ENCODE measurements around the gene PINK1.
"Not testable (repeated sequence)": the region's sequence is repeated elsewhere in the genome, so short reads cannot be mapped to it uniquely, and the experiment has no call there.

Gene PINK1

DNA sequence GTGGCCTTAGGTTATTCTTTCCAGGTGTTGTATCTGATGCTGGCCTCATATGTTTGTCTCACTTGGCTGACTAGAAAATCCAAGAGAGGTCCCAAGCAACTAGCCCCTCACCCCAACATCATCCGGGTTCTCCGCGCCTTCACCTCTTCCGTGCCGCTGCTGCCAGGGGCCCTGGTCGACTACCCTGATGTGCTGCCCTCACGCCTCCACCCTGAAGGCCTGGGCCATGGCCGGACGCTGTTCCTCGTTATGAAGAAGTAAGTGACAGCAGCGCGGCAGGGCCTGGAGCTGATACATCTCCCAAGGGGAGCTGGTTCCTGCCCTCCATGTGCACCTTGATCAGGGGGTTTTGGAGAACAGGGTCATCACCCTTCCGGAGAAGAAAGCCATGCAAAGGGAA lies 11.2 kb downstream of the PINK1 start:
- no peak for DNase-seq (ENCODE audit: low read depth, low spot score)

DNA sequence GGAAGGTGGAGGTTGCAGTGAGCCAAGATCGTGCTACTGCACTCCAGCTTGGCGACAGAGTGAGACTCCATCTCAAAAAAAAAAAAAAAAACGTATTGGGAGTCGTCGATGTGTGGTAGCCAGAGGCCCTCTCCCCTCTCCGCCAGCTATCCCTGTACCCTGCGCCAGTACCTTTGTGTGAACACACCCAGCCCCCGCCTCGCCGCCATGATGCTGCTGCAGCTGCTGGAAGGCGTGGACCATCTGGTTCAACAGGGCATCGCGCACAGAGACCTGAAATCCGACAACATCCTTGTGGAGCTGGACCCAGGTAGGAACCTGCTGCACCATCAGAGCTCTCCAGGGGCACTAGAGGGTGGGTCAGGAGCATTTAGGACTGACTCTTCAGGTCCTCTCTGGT lies 12.2 kb downstream of the PINK1 start:
- DNase-seq (ENCODE audit: low read depth, low spot score) = no peak

DNA sequence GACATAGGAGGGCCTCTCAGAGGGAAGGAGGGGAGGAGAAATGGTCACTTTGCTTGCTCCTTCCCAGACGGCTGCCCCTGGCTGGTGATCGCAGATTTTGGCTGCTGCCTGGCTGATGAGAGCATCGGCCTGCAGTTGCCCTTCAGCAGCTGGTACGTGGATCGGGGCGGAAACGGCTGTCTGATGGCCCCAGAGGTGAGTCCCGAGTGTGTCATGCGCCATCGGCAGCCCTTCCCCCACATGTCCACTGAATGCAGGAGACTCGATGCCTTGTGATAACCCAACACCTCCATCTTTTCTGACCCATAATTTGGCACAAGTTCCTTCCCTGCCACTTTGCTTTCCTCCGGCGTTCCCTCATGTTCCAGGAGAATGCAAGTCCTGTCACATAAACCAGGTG lies 15.2 kb downstream of the PINK1 start:
- no peak for DNase-seq (ENCODE audit: low read depth, low spot score)

DNA sequence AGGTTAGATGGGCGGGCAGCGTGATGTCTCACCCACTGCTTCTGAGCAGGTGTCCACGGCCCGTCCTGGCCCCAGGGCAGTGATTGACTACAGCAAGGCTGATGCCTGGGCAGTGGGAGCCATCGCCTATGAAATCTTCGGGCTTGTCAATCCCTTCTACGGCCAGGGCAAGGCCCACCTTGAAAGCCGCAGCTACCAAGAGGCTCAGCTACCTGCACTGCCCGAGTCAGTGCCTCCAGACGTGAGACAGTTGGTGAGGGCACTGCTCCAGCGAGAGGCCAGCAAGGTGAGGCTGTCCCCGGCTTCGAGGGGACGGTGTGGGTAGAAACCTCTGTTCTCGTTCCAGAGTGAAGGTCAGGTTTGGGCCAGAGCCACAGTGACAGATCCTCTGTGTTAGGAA lies 15.7 kb downstream of the PINK1 start:
- no peak for DNase-seq (ENCODE audit: low read depth, low spot score)

DNA sequence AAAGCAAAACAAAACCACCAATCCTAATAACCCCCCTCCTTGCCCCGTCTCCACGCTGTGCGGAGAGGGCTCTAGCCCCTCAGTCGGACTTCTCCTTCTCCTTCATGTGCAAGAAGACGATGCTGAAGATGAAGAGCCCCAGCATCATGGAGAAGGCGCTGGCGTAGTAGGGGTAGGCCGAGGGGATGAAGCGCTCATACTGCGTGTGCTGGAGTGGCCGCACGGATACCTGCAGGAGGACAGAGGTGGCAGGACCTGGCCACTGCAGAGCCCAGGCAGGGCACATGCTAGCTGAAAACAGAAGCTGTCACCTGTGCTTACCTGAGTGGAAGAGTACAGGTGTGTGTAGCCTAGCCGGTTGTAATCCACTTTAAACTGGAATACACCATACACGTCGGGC lies 19.0 kb downstream of the PINK1 start:
- no peak for DNase-seq (ENCODE audit: low read depth, low spot score)

DNA sequence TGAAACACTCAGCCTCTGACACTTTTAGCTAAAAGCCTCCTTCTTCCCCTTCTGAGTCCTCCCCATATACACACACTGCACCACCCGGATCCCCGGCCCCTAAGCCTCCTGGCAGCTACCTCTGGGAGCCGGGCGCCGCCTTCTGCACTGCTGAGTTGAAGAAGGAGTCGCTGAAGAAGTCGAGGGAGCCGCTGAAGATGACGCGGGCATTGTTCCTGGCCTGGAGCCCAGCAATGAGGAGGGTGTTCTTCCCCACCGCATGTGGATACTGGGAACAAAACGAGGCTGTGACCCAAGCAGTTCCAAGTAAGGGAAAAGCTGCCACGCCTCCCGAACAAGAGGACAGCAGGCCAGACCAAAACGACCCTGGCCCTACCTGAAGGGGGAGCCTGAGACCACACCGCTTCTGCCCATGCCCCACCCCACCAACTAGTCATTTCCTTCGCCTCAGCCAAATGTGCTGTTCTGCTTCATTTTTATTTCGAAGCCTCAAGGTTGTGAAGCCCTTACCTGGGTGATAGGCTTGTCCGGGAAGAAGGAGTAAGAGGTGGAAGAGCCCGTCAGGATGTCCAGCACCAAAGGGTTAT lies 20.9 kb downstream of the PINK1 start:
- no peak for DNase-seq (ENCODE audit: low read depth, low spot score)

DNA sequence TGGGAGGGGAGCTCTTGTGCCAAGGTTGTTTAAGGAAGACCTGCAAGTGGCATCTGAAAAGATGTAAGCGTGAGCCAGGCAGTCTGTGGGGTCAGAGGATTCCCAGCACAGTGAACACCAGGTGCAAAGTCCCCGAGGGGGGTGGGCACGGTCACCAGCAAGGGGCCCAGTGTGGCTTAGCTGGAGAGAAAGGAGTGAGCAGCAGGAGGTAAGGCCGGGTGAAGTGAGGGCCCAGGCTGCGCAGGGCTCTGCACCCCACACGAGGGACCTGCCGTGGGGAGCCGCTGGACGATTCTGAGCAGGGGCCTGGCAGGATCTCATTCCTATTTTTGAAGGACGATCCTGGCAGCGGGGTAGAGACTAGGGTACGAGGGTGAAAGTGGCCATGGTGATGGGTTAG lies 23.8 kb downstream of the PINK1 start:
- DNase-seq (ENCODE audit: low read depth, low spot score) = no peak

DNA sequence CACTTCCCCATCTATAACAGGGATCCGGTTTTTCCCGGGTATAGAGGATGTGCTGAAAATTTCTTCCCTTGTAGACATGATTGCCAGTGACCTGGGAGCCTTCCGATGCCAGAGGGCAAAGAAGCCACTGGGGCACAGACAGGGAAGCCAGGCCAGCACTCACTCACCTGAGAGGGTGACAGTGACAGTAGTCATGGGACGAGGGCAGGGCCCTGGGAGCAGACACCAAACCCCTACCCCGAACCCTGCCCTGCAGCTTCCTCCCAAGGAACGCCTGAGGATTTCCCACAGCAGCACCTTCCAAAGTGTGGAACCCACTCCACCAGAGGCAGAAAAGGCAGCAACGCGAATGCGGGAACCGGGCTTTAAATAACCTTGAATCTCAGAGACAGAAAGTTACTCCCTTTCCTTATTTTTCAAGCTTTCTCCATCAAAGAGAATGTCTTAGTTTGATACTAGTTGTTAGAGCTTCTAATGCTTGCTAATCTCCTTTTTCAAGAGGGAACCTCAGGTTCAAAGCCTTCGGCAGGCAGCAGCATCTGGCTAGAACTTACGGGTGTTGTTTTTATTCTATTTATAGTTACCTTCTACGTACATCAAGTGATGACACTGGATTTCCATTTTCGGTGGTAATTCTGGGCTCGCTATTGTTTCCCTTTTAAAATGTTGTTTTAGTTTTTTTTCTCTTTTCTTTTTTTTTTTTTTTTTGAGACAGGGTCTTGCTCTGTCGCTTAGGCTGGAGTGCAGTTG lies 25.1 kb downstream of the PINK1 start:
- DNase-seq (ENCODE audit: low read depth, low spot score) = no peak

DNA sequence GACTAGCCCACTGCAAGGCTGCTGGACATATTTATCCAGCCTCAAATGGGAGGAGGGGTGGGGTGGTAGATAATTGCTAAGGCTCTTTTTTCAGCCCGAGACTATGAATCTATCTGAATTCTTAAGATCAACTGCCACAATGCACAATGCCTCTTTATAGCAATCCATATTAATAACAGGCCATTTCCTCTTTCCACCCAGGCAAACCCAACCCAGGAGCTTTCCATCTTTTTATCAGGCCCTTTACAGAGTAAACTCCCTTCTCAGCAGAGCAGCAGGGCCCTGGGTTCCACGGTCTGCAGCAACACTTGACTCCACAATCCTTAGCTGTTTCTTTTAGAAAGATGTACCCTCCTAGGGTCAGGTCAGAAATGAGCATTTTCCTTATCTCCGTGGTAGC lies 27.1 kb downstream of the PINK1 start:
- no peak for DNase-seq (ENCODE audit: low read depth, low spot score)

DNA sequence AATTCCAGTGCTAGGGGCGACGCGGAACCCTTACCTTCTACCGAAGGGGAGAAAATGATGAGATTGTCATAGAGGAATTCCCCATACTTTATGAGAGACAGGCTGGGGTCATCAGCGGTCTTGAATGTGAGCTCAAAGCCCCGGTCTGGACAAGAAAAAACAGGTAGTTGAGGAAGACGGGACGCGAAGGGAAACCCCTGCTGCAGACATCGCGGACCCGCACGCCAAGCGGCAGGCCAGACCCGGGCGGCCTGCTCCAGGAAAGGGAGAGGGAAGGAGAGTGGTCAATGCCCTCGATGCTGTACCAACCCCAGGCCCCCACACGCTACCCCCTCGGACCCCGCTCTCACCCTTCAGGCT lies 27.6 kb downstream of the PINK1 start:
- no peak for DNase-seq (ENCODE audit: low read depth, low spot score)

DNA sequence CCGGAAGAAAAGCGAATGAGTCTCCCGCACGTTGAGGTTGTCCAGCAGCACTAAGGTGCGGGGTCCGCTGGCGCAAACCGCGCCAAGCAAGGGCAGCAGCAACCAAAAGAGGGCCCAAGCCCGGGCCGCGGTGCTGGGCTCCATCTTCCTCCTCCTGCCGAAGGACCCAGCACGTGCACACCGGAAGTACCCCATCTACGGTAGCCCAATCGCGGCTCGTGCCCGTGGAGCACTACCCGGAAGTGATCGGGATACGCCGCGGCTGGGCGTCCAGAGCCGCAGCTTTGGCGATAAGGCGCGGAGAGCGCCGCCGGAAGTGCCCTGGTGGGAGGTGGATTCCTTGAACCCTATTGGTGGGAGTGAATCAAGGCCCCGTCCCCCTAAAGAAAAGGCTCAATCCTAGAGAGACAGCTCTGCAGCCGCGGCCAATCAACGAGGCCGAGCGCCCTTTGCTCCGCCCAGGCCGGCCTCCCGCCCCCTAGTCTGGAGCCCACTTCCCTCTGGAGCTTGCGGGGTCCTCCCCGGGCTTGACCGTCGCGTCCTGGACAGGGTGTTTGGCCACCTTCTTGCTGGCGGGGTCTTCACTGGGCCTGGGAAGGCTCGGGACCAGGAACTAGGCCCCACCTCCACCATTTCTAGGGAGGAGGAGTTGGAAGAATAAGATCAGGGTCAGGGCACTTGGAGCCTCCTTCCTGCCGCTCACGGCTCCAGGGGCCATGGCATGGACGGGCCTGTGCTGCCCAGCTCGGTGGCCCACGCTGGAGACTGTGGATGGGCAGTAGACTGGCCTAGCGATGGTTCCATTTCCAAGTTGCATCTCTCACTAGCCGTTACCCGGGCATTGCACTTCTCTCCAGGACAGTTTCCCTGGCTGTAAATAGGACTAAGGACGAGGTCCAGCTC lies 28.2 kb downstream of the PINK1 start, which contains the start of gene DDOST:
DDOST (minus strand) TSS at position 163 of the 903 bp plus-strand sequence; CDS start at position 144, 19 bp downstream.
- peak; percentile 97 for DNase-seq (ENCODE audit: low read depth, low spot score)

DNA sequence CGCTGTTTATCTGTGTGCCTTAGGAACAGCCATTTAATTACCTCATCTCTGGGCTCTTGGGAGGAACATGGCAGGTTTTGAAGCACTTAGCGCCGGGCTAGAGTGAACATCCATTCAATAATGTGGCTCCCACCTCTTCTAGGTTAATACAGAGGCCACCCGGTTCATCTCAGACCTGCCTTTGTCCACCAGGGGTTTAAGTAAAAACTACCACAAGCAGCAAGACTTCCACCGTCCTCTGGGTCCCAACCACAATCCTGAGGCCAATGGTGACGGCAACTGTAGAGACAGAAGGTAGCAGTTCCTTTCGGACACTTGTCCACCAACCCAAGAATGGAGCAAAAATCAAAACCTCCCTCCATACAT lies 28.8 kb downstream of the PINK1 start:
- no peak for DNase-seq (ENCODE audit: low read depth, low spot score)

DNA sequence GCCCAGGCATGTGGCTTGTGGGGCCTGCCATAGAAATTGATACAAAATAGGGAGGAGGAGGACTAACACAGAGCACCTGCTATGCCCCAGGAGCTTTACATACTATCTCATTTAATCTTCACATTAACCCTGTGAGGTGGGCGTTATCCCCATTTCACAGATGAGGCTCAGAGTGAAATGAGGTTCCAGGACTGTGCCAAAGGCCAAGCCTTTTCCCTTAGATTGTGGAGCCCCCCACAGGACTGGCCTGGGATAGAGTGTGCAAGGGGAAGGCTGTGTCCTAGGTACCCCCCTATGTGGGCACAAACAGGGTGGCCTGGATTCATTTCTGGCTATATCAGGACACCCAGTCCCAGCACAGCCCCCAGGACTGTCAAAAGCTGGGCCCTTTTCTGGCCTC lies 30.1 kb downstream of the PINK1 start:
- no peak for DNase-seq (ENCODE audit: low read depth, low spot score)

DNA sequence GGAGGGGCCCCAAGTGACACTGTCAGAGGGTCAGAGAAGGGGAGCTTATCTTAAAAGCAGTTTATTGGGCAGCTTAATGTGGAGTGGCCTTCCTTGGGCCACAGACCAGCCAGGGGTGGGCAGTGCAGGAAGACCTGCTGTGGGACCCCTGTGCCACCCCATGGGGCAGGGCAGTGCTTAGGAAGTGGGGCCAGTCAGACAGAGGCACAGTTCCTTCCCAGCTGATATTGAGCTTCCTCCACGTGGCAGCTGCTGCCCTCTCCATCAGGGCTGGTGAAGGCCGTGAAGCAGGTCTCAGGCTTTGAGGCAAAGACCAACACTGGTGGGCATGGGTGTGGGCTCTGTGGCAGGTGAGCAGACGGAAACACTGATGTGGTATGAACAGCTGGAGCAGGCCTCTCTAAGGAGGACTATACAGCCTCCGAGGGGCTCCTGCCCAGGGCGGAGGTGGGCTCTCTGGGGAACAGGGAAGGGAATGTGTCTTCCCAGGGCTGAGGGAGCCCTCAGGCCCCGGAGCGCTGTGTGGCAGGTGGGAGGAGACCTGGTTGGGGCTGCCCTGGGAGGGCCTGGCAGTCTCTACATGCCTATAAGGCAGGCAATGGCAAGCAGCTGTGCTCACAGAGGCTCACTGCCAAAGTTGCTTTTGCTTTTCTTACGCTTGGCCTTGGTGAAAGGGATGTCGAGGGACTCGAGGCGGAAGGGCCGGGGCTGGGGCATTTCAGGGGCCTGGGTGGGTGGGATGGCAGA lies 30.9 kb downstream of the PINK1 start:
- DNase-seq (ENCODE audit: low read depth, low spot score) = no peak

DNA sequence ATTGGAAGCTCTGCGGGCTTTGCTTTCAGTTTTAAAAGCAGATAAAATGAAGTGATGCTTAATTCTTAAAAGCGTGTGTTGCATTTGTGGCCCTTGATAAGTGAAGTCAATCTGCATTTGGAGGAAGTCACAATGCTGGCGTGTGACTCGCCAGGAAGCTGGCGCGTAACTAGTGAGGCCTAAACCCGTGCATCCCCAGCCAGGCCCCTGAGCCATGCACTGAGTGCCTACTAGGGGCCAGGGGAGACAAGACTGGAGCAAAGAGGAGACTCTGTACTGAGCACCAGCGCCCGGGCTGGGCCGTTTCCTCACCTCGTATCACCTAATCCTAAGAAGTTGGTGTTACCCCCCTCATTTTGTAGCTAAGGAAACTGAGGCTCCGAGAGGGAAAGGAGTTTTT lies 32.5 kb downstream of the PINK1 start:
- no peak for DNase-seq (ENCODE audit: low read depth, low spot score)

DNA sequence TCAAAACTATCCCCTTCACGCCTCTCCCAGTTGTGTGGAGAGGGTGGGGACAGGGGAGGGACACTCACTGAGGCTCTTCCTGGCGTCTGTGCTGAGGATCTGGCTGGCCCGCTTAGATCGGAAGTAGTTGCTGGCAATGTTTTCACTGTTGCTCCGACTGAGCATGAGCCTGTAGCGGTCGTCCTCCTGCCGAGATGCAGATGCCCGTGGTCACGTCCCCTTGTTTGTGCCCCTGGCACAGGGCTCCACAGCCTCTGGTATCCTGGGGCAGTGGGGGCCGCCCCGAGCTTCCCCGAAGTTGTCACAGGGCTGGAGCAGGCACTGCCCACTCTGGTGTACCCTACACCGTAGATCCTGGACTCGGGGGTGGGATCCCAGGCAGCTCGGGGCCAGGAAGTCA lies 32.9 kb downstream of the PINK1 start:
- DNase-seq (ENCODE audit: low read depth, low spot score) = no peak

DNA sequence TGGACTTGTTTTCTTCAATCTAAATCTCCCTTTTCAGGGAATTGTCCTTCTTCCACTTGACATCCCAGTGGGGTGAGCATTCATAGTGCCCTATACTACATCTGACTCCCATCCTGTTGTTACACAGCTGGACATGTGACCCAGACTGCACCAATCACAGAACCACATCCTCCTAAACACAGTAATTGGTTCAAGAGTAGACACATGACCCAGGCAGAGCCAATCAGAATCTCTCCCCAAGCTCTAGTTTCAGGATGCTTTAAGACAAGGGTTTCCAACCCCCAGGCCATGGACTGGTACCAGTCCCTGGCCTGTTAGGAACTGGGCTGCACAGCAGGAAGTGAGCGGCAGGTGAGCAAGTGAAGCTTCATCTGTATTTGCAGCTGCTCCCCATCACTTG lies 33.5 kb downstream of the PINK1 start:
- DNase-seq (ENCODE audit: low read depth, low spot score) = no peak

DNA sequence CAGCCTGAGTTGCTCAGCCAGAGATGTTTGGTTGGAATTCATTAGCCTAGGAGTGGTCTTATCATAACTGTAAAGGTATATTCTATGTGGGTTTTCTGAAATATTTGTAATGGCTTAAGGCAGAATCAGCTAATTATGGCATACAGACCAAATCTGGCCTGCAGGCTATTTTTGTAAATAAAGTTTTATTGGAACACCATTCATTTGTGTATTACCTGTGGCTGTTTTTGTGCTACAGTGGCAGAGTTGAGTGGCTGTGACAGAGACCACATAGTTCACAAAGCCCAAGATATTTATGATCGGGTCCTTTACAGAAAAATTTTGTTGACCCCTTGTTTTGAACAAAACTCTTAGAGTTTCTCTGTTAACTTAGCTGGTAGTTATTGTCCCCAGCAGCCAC lies 35.3 kb downstream of the PINK1 start:
- DNase-seq (ENCODE audit: low read depth, low spot score) = no peak

DNA sequence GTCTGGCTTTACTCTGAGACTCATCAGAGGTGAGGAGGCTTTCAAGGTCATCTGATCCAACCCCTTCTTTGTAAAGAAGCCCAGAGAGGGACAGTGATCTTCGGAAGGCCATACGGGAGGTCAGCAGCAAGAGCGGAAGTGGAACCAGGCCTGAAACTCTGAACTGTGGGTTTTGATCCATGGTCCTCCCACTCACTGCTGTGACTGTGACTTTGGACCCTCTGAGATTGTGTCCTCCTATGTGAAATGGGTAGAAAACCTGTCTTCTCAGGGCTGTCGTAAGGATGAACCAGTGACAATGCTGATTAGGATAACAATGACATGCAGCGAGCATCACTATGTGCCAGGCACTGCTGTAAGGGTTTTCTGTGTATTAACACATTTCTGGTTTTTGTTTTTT lies 37.7 kb downstream of the PINK1 start:
- DNase-seq (ENCODE audit: low read depth, low spot score) = no peak

DNA sequence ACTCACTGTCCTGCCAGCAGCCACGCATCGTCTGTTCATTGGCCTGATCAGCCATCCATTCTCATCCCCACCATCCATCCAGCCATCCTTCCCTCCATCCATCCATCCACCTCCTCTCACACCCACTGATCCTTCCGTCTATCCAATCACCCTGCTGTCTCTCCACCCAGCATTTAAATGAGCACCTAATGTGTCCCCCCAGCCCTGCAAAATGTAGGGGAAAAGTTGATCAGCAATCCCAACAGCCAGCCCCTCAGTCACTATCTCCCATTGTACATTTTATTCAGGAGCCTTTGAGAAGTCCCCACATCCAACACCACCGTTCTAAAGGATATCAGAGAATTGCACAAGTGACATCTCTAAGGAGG lies 39.0 kb downstream of the PINK1 start:
- DNase-seq (ENCODE audit: low read depth, low spot score) = no peak

DNA sequence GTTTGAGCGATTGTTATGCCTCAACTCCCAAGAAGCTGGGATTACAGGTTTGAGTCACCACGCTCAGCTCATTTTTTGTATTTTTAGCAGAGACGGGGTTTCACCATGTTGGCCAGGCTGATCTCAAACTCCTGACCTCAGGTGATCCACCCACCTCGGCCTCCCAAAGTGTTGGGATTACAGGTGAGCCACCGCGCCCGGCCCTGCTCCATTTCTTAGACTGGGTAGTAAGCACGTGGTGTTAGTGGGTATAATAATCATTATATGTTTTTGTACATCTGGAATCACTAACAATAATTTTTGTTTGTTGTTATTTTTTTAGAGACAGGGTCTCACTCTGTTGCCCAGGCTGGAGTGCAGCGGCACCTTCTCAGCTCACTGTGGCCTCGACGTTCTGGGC lies 40.4 kb downstream of the PINK1 start:
- DNase-seq (ENCODE audit: low read depth, low spot score) = not testable (repeated sequence)

DNA sequence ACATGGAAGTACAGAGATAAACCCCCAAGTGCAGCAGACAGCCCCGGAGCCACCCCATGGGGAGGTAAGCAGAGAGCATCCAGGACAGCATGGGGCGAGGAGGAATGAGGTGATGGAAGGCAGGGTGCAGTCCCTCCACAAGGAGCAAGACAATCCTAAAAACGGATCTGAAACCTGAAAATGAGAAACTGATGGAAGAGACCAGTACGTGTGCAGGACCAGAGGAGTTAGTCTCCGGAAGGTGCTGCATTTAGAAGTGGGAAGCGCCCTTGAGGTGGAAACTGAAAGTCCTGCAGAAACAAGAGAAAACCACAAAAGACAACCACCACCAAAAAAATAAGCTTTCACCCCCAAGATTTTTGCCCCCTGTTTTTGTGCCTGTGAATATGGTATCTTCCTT lies 45.3 kb downstream of the PINK1 start:
- no peak for DNase-seq (ENCODE audit: low read depth, low spot score)

Measured in iPS DF 19.7 (cell line).